GM12878 (cell line): ENCODE results near the gene LMAN1L.

Experiments
- CEBPB ChIP-seq, 2 experiments: fragments of 150-350 bp in 1 of 2; IDR thresholded peaks; 2 replicates each; pipeline ENCODE4 v1.6.1; 2012 to 2014; ENCODE audit warnings: low read depth in 2 of 2, low read length in 2 of 2, borderline replicate concordance in 1 of 2, inconsistent platforms in 1 of 2
- EGR1 ChIP-seq, 2 experiments: IDR thresholded peaks; 1 replicate in 1 of 2; 2 replicates in 1 of 2; pipeline ENCODE4 v1.6.1; 2011 to 2012; ENCODE audit warnings: low read depth in 2 of 2, low read length in 2 of 2, borderline replicate concordance in 1 of 2, mild to moderate bottlenecking in 1 of 2, moderate library complexity in 1 of 2
- IKZF1 ChIP-seq: fragments of 450-650 bp; conservative IDR thresholded peaks from 2 replicates; pipeline ENCODE4 v1.6.1; 2017; ENCODE audit warnings: antibody characterized with exemption, mild to moderate bottlenecking
- MTA3 ChIP-seq: IDR thresholded peaks from 2 replicates; pipeline ENCODE4 v1.6.1; 2012; ENCODE audit warnings: low read length, inconsistent platforms, borderline replicate concordance
- MYC ChIP-seq: IDR thresholded peaks from 2 replicates; pipeline ENCODE4 v1.6.1; 2011; ENCODE audit warnings: mild to moderate bottlenecking, low read length, moderate library complexity, inconsistent platforms; ENCODE audit not compliant: insufficient read depth, insufficient replicate concordance, insufficient read length, severe bottlenecking
- TAF1 ChIP-seq: IDR thresholded peaks from 2 replicates; pipeline ENCODE4 v1.6.1; 2011; ENCODE audit warnings: mild to moderate bottlenecking, low read depth, low read length, borderline replicate concordance
- ZZZ3 ChIP-seq: IDR thresholded peaks from 2 replicates; pipeline ENCODE4 v1.6.1; 2011; ENCODE audit warnings: low read depth; ENCODE audit not compliant: control insufficient read depth, insufficient read length
- TF ChIP-seq, protein P1 (sequence below), 3 experiments: IDR thresholded peaks in 2 of 3; conservative IDR thresholded peaks in 1 of 3; 2 replicates each; pipeline ENCODE4 v1.5.1; 2011; ENCODE audit warnings: low read depth in 3 of 3, low read length in 3 of 3, mild to moderate bottlenecking in 3 of 3, control low read depth in 2 of 3, moderate library complexity in 2 of 3, inconsistent platforms in 1 of 3, mixed read lengths in 1 of 3; ENCODE audit not compliant: control insufficient read depth in 2 of 3, insufficient read depth in 1 of 3; ENCODE audit errors: extremely low read depth in 1 of 3
- TF ChIP-seq, protein P2 (sequence below): IDR thresholded peaks from 2 replicates; pipeline ENCODE4 v1.6.1; 2011; ENCODE audit warnings: borderline replicate concordance, low read depth, mild to moderate bottlenecking, moderate library complexity, low read length; ENCODE audit not compliant: insufficient read depth, poor library complexity, severe bottlenecking
- TF ChIP-seq, protein P3 (sequence below): fragments of 150-350 bp; IDR thresholded peaks from 2 replicates; pipeline ENCODE4 v1.6.1; 2016; ENCODE audit warnings: low read depth, low read length

DNA sequence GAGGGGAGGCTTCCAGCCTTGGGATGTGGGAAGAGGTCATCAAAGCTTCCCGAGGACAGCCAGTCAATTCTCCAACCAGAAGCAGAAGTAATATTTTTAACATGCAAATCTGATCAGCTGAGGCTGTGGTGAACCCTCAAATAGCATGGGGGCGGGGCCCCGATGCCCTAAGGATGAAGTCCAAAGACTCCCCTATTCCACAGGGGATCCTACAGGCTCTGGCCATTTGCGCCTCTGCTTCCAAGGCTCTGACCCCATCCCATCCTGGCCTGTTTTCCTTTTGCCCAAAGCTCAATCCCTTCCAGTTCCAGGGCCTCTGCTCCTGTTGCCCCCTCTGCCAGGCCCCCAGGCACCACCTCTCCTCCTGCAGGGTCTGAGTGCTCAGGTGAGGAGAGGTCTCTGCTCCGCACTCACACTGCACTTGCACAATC, 37.5 kb upstream of the LMAN1L start:
- TF ChIP-seq EGR1 (IDR thresholded peaks at IDR 0.05; ENCODE audit: borderline replicate concordance in 1 of 2, low read depth in 2 of 2, low read length in 2 of 2) = no peak
- TF ChIP-seq, protein P1, sequence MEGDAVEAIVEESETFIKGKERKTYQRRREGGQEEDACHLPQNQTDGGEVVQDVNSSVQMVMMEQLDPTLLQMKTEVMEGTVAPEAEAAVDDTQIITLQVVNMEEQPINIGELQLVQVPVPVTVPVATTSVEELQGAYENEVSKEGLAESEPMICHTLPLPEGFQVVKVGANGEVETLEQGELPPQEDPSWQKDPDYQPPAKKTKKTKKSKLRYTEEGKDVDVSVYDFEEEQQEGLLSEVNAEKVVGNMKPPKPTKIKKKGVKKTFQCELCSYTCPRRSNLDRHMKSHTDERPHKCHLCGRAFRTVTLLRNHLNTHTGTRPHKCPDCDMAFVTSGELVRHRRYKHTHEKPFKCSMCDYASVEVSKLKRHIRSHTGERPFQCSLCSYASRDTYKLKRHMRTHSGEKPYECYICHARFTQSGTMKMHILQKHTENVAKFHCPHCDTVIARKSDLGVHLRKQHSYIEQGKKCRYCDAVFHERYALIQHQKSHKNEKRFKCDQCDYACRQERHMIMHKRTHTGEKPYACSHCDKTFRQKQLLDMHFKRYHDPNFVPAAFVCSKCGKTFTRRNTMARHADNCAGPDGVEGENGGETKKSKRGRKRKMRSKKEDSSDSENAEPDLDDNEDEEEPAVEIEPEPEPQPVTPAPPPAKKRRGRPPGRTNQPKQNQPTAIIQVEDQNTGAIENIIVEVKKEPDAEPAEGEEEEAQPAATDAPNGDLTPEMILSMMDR (IDR thresholded peaks at IDR 0.05 in 2 of 3, conservative IDR thresholded peaks at IDR 0.05 in 1 of 3; ENCODE audit: control insufficient read depth in 2 of 3, extremely low read depth in 1 of 3, insufficient read depth in 1 of 3, low read depth in 3 of 3, low read length in 3 of 3) = no peak
- TF ChIP-seq MYC = no peak
- TF ChIP-seq, protein P2, sequence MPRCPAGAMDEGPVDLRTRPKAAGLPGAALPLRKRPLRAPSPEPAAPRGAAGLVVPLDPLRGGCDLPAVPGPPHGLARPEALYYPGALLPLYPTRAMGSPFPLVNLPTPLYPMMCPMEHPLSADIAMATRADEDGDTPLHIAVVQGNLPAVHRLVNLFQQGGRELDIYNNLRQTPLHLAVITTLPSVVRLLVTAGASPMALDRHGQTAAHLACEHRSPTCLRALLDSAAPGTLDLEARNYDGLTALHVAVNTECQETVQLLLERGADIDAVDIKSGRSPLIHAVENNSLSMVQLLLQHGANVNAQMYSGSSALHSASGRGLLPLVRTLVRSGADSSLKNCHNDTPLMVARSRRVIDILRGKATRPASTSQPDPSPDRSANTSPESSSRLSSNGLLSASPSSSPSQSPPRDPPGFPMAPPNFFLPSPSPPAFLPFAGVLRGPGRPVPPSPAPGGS = no peak
- no peak for TF ChIP-seq CEBPB (IDR thresholded peaks at IDR 0.05; ENCODE audit: borderline replicate concordance in 1 of 2, low read depth in 2 of 2, low read length in 2 of 2)
- peak; percentile 87 for TF ChIP-seq IKZF1
- no peak for TF ChIP-seq TAF1
- TF ChIP-seq, protein P3, sequence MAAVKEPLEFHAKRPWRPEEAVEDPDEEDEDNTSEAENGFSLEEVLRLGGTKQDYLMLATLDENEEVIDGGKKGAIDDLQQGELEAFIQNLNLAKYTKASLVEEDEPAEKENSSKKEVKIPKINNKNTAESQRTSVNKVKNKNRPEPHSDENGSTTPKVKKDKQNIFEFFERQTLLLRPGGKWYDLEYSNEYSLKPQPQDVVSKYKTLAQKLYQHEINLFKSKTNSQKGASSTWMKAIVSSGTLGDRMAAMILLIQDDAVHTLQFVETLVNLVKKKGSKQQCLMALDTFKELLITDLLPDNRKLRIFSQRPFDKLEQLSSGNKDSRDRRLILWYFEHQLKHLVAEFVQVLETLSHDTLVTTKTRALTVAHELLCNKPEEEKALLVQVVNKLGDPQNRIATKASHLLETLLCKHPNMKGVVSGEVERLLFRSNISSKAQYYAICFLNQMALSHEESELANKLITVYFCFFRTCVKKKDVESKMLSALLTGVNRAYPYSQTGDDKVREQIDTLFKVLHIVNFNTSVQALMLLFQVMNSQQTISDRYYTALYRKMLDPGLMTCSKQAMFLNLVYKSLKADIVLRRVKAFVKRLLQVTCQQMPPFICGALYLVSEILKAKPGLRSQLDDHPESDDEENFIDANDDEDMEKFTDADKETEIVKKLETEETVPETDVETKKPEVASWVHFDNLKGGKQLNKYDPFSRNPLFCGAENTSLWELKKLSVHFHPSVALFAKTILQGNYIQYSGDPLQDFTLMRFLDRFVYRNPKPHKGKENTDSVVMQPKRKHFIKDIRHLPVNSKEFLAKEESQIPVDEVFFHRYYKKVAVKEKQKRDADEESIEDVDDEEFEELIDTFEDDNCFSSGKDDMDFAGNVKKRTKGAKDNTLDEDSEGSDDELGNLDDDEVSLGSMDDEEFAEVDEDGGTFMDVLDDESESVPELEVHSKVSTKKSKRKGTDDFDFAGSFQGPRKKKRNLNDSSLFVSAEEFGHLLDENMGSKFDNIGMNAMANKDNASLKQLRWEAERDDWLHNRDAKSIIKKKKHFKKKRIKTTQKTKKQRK = no peak
- no peak for TF ChIP-seq MTA3
- no peak for TF ChIP-seq ZZZ3
